Osteoblast (primary cell): Measurements from ENCODE around the gene TNFSF12. TPM values are rescaled to one million over a fixed set of nuclear protein-coding genes. Genes with fewer than 3 reads are reported as not detected.

Experiments used
- DNase-seq: peaks from one replicate; pipeline ENCODE4 v3.0.0; 2011; ENCODE audit warnings: low spot score, mixed read lengths; ENCODE audit not compliant: insufficient read length; ENCODE audit errors: missing footprints
- H2AFZ ChIP-seq: 2 replicates; pipeline ENCODE4 v1.6.0; 2011; ENCODE audit warnings: mild to moderate bottlenecking, low read length
- H3K27ac ChIP-seq: 2 replicates; pipeline ENCODE4 v1.5.1; 2011; ENCODE audit warnings: mild to moderate bottlenecking, low read depth, low read length, moderate library complexity
- H3K27me3 ChIP-seq: 2 replicates; pipeline ENCODE4 v1.6.0; 2012; ENCODE audit warnings: mild to moderate bottlenecking, control low read depth, inconsistent platforms, low read length, moderate library complexity; ENCODE audit not compliant: insufficient read depth
- H3K36me3 ChIP-seq: 2 replicates; pipeline ENCODE4 v1.5.1; 2011; ENCODE audit warnings: mild to moderate bottlenecking, low read length, control low read depth, moderate library complexity; ENCODE audit not compliant: insufficient read depth
- H3K4me1 ChIP-seq: 2 replicates; pipeline ENCODE4 v1.5.1; 2011; ENCODE audit warnings: mild to moderate bottlenecking, low read length, control low read depth, moderate library complexity; ENCODE audit not compliant: insufficient read depth
- H3K4me2 ChIP-seq: 2 replicates; pipeline ENCODE4 v1.6.0; 2011; ENCODE audit warnings: mild to moderate bottlenecking, low read length; ENCODE audit not compliant: insufficient read depth
- H3K4me3 ChIP-seq: fragments of 200-600 bp; sonication (generic); 3 replicates; pipeline ENCODE4 v1.5.1; 2012; ENCODE audit warnings: mild to moderate bottlenecking, low read length, inconsistent platforms; ENCODE audit not compliant: insufficient read depth
- H3K79me2 ChIP-seq: 2 replicates; pipeline ENCODE4 v1.6.0; 2012; ENCODE audit warnings: mild to moderate bottlenecking, low read length, control low read depth, inconsistent platforms; ENCODE audit not compliant: insufficient read depth
- H3K9me3 ChIP-seq: 2 replicates; pipeline ENCODE4 v1.5.1; 2011; ENCODE audit warnings: low read depth, low read length, control low read depth
- H4K20me1 ChIP-seq: 2 replicates; pipeline ENCODE4 v1.6.0; 2012; ENCODE audit warnings: mild to moderate bottlenecking, low read length, control low read depth; ENCODE audit not compliant: insufficient read depth
- CTCF ChIP-seq: IDR thresholded peaks from 2 replicates; pipeline ENCODE4 v1.5.1; 2011; ENCODE audit warnings: mild to moderate bottlenecking, low read depth, low read length, moderate library complexity; ENCODE audit errors: extremely low read depth
- total RNA-seq: library from RNA; depleted of rRNA; stranded (reverse); fragments of >200 nt; gene quantifications from 2 replicates; pipeline ENCODE4 v1.2.3, GENCODE V29; 2012

TNFSF12 gene
- total RNA-seq, 1 donor: 11.2 TPM

- Histone ChIP-seq H3K4me2 (no peak overlapping the region), H3K27me3 (no peaks in the 10 kb centered on the region), H4K20me1 (no peaks in the 10 kb centered on the region), H3K4me3 (no peak overlapping the region), H2AFZ (no peak overlapping the region), H3K4me1 (peaks cover 21% of the 10 kb centered on the region), H3K79me2 (peaks cover 2% of the 10 kb centered on the region), H3K9me3 (no peaks in the 10 kb centered on the region), H3K27ac (no peak overlapping the region), H3K36me3 (no peaks in the 10 kb centered on the region)
- no peak for DNase-seq
- no peak for TF ChIP-seq CTCF
These were observed 7.8 kb downstream of the TNFSF12 start for GRCh38 chr17:7556627-7557026.

- no peaks in the 10 kb centered on the region for H3K9me3 ChIP-seq
- no peak for DNase-seq
- peaks cover 7% of the 10 kb centered on the region for H3K79me2 ChIP-seq
- peaks cover under 1% of the 10 kb centered on the region for H4K20me1 ChIP-seq
- no peak overlapping the region for H3K27ac ChIP-seq
- H3K4me3 ChIP-seq: no peak overlapping the region
- no peaks in the 10 kb centered on the region for H3K27me3 ChIP-seq
- TF ChIP-seq CTCF: no peak
- H3K4me1 ChIP-seq: peaks cover 21% of the 10 kb centered on the region
- H3K4me2 ChIP-seq: no peak overlapping the region
- H3K36me3 ChIP-seq: no peaks in the 10 kb centered on the region
- H2AFZ ChIP-seq: no peak overlapping the region
These were observed 8.4 kb downstream of the TNFSF12 start for GRCh38 chr17:7557147-7557764.

- Histone ChIP-seq H3K27me3 (no peaks in the 10 kb centered on the region), H3K4me1 (peaks cover 28% of the 10 kb centered on the region), H3K79me2 (peaks cover 14% of the 10 kb centered on the region), H2AFZ (peak overlapping the region; percentile 93), H3K9me3 (no peaks in the 10 kb centered on the region), H3K27ac (peak overlapping the region; percentile 59), H3K4me3 (peak overlapping the region; percentile 62), H3K4me2 (peak overlapping the region; percentile 64), H4K20me1 (peaks cover 5% of the 10 kb centered on the region), H3K36me3 (no peaks in the 10 kb centered on the region)
- DNase-seq: peak; percentile 87
- no peak for TF ChIP-seq CTCF
These were observed 9.1 kb downstream of the TNFSF12 start for GRCh38 chr17:7557775-7558543.

GRCh38 chr17:7558544-7559319, 9.9 kb downstream of the TNFSF12 start, which contains the start of gene TNFSF13:
Gene TNFSF13 (plus strand): TSS chr17:7558750. CDS start chr17:7559040, 290 bp downstream.
- H4K20me1 ChIP-seq: peaks cover 5% of the 10 kb centered on the region
- H2AFZ ChIP-seq: peak within 1 kb of the TSS; percentile 93
- no peak for DNase-seq
- peak within 1 kb of the TSS; percentile 64 for H3K4me2 ChIP-seq
- peak within 1 kb of the TSS; percentile 62 for H3K4me3 ChIP-seq
- no peaks in the 10 kb centered on the region for H3K36me3 ChIP-seq
- H3K79me2 ChIP-seq: peaks cover 22% of the 10 kb centered on the region
- H3K9me3 ChIP-seq: no peaks in the 10 kb centered on the region
- TF ChIP-seq CTCF: no peak
- H3K27me3 ChIP-seq: no peaks in the 10 kb centered on the region
- peak within 1 kb of the TSS; percentile 59 for H3K27ac ChIP-seq
- peaks cover 30% of the 10 kb centered on the region for H3K4me1 ChIP-seq
